ENCODE results near the gene SPP1. TPM values are rescaled to one million over a fixed set of nuclear protein-coding genes. Genes with fewer than 3 reads are reported as not detected.

The SPP1 gene
- 14.2 and 23.5 TPM in 2 replicates for total RNA-seq
- long read RNA-seq, transcript SPP1-201 (6 exons, 1,581 nt): minor isoform, 19 of 68 reads
- long read RNA-seq, transcript SPP1-203 (7 exons, 1,473 nt): major isoform, 44 of 68 reads
- long read RNA-seq, partial matches to known transcripts: 1 of 68 reads
- long read RNA-seq, other reads (novel, unspliced or antisense): 0 of 68 reads

- TF ChIP-seq CTCF (conservative IDR thresholded peaks at IDR 0.05): no peak
- H3K27ac Mint-ChIP-seq (ENCODE audit: unreplicated experiment): no peak within 1 kb of the TSS
- H3K9me3 Mint-ChIP-seq: no peaks in the 10 kb centered on the region
- no peaks in the 10 kb centered on the region for H3K27me3 Mint-ChIP-seq (ENCODE audit: low read depth)
- H3K4me1 Mint-ChIP-seq: peaks cover 33% of the 10 kb centered on the region
- peak; percentile 32 for DNase-seq (ENCODE audit: low read depth, low spot score)
- H3K4me3 Mint-ChIP-seq: peak within 1 kb of the TSS; percentile 20
- no peaks in the 10 kb centered on the region for H3K36me3 Mint-ChIP-seq (ENCODE audit: low read depth)
Observed at GRCh38 chr4:87975466-87975865, at the start of gene SPP1. Gene SPP1, plus strand, starts transcription at chr4:87975714. Its CDS starts 1,182 bp downstream, at chr4:87976896.

- no peak for DNase-seq (ENCODE audit: low read depth, low spot score)
- H3K36me3 Mint-ChIP-seq (ENCODE audit: low read depth): peaks cover 10% of the 10 kb centered on the region
- no peaks in the 10 kb centered on the region for H3K4me1 Mint-ChIP-seq
- H3K27ac Mint-ChIP-seq (ENCODE audit: unreplicated experiment): no peak overlapping the region
- H3K4me3 Mint-ChIP-seq: no peak overlapping the region
- no peak for TF ChIP-seq CTCF (conservative IDR thresholded peaks at IDR 0.05)
- peaks cover 29% of the 10 kb centered on the region for H3K27me3 Mint-ChIP-seq (ENCODE audit: low read depth)
- H3K9me3 Mint-ChIP-seq: peaks cover 8% of the 10 kb centered on the region
Observed at GRCh38 chr4:87926554-87927098, 48.9 kb upstream of the SPP1 start.

GRCh38 chr4:87930629-87931028, 44.9 kb upstream of the SPP1 start:
- no peaks in the 10 kb centered on the region for H3K27me3 Mint-ChIP-seq (ENCODE audit: low read depth)
- DNase-seq (ENCODE audit: low read depth, low spot score): no peak

GRCh38 chr4:87931932-87932331, 43.6 kb upstream of the SPP1 start:
- Mint-ChIP-seq H3K36me3 (ENCODE audit: low read depth) (peaks cover 3% of the 10 kb centered on the region), H3K4me3 (no peak overlapping the region)

More at GRCh38 chr4:87930629-87931028, 44.9 kb upstream of the SPP1 start:
- Mint-ChIP-seq H3K36me3 (ENCODE audit: low read depth) (peaks cover 3% of the 10 kb centered on the region), H3K27ac (ENCODE audit: unreplicated experiment) (no peak overlapping the region), H3K9me3 (peaks cover 13% of the 10 kb centered on the region), H3K4me3 (no peak overlapping the region), H3K4me1 (no peaks in the 10 kb centered on the region)
- no peak for TF ChIP-seq CTCF (conservative IDR thresholded peaks at IDR 0.05)

GRCh38 chr4:87932718-87933141, 42.8 kb upstream of the SPP1 start:
- Mint-ChIP-seq H3K4me3 (no peak overlapping the region), H3K9me3 (peaks cover 11% of the 10 kb centered on the region), H3K27me3 (ENCODE audit: low read depth) (no peaks in the 10 kb centered on the region), H3K27ac (ENCODE audit: unreplicated experiment) (no peak overlapping the region), H3K4me1 (no peaks in the 10 kb centered on the region), H3K36me3 (ENCODE audit: low read depth) (peaks cover 3% of the 10 kb centered on the region)
- no peak for TF ChIP-seq CTCF (conservative IDR thresholded peaks at IDR 0.05)
- no peak for DNase-seq (ENCODE audit: low read depth, low spot score)

More at GRCh38 chr4:87931932-87932331, 43.6 kb upstream of the SPP1 start:
- no peak for DNase-seq (ENCODE audit: low read depth, low spot score)
- Mint-ChIP-seq H3K27me3 (ENCODE audit: low read depth) (no peaks in the 10 kb centered on the region), H3K9me3 (peaks cover 13% of the 10 kb centered on the region), H3K27ac (ENCODE audit: unreplicated experiment) (no peak overlapping the region), H3K4me1 (no peaks in the 10 kb centered on the region)
- no peak for TF ChIP-seq CTCF (conservative IDR thresholded peaks at IDR 0.05)

Measured in neural crest cell (in vitro differentiated cells).